IPS-18a (cell line): Measurements from ENCODE around the gene KIAA0513.

Experiments
- H3K27ac ChIP-seq: one replicate; pipeline ENCODE4 v1.5.1; 2013; ENCODE audit warnings: low read length
- H3K27me3 ChIP-seq: one replicate; pipeline ENCODE4 v1.6.1; 2013; ENCODE audit warnings: mild to moderate bottlenecking, low read length; ENCODE audit not compliant: control insufficient read depth, insufficient read depth
- H3K36me3 ChIP-seq: one replicate; pipeline ENCODE4 v1.6.1; 2013; ENCODE audit warnings: low read depth, low read length; ENCODE audit not compliant: control insufficient read depth
- H3K4me1 ChIP-seq: one replicate; pipeline ENCODE4 v1.6.1; 2013; ENCODE audit warnings: low read depth, low read length; ENCODE audit not compliant: control insufficient read depth
- H3K4me3 ChIP-seq: one replicate; pipeline ENCODE4 v1.5.1; 2013; ENCODE audit warnings: low read length
- H3K9ac ChIP-seq: one replicate; pipeline ENCODE4 v1.6.1; 2013; ENCODE audit warnings: mild to moderate bottlenecking, low read length, moderate library complexity
- H3K9me3 ChIP-seq: one replicate; pipeline ENCODE4 v1.6.1; 2013; ENCODE audit warnings: low read depth, low read length; ENCODE audit not compliant: control insufficient read depth

Gene KIAA0513

GRCh38 chr16:85127379-85127723 lies 99.8 kb downstream of the KIAA0513 start:
- no peaks in the 10 kb centered on the region for H3K36me3 ChIP-seq
- no peaks in the 10 kb centered on the region for H3K27me3 ChIP-seq
- H3K4me3 ChIP-seq = no peak overlapping the region
- no peak overlapping the region for H3K9ac ChIP-seq
- peaks cover 6% of the 10 kb centered on the region for H3K4me1 ChIP-seq
- no peak overlapping the region for H3K27ac ChIP-seq
- no peaks in the 10 kb centered on the region for H3K9me3 ChIP-seq

- no peak overlapping the region for H3K9ac ChIP-seq
- no peaks in the 10 kb centered on the region for H3K36me3 ChIP-seq
- no peak overlapping the region for H3K4me3 ChIP-seq
- peaks cover 6% of the 10 kb centered on the region for H3K4me1 ChIP-seq
- no peak overlapping the region for H3K27ac ChIP-seq
- no peaks in the 10 kb centered on the region for H3K9me3 ChIP-seq
- no peaks in the 10 kb centered on the region for H3K27me3 ChIP-seq
Observed at GRCh38 chr16:85128079-85128837, 100.7 kb downstream of the KIAA0513 start.

DNA sequence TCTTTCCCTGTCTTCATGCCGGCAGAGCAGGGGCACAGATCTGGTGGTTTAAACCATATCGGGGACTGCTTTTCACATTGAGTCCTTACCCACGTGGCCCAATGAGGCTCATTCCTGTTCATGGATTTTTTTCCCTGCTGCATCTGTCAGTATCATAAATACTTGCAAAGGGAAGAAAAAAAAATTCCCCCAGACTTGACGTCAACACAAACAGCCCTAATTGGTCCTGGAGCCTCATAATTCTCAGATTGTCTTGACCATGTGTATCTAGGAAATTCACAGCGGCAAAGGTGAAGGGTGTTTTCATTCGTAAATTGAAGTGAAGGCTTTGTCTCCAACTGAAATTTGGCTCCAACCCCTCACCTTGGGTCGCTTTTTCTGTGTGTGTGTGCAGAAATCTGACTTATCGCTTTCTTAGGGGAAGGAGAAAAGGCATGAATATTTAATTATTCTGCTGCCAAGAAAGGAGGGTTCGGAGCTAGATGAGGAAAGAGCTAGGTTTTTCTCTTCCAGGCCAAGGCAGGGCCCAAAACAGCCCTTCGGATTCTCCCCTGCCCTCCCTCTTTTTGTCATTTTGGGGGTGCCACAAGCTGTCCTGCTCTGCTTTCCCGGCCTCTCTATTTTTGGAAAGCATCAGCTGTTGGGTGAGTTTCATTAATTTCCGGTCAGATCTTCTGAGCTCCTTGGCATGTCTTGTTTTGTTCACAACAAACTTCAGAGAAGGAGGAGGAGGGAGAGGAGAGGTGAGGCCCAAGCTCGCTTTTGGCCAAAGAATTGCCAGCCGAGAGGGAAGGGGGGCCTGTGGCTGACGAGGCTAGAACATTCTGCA lies 102.5 kb downstream of the KIAA0513 start:
- Histone ChIP-seq H3K9me3 (no peaks in the 10 kb centered on the region), H3K27me3 (no peaks in the 10 kb centered on the region), H3K36me3 (no peaks in the 10 kb centered on the region), H3K4me3 (no peak overlapping the region), H3K4me1 (peaks cover 6% of the 10 kb centered on the region), H3K9ac (no peak overlapping the region), H3K27ac (no peak overlapping the region)

DNA sequence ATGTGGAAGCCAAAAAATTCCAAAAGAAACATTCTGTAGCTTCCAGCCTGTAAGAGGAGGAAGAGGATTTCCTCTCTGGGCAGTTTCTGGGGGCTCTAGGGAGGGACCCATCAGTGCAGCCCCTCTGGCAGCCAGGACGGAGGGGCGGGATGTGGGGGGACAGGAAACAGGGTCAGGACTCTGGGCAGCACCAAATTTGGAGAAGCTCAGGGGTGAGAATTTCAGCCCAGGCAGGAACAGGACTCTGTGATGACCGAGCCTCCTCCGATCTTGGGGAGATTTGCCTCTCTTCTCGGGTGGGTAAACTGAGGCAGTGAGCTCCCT lies 103.1 kb downstream of the KIAA0513 start:
- Histone ChIP-seq H3K27me3 (no peaks in the 10 kb centered on the region), H3K36me3 (no peaks in the 10 kb centered on the region), H3K27ac (no peak overlapping the region), H3K9ac (no peak overlapping the region), H3K4me1 (peaks cover 6% of the 10 kb centered on the region), H3K9me3 (no peaks in the 10 kb centered on the region), H3K4me3 (no peak overlapping the region)

DNA sequence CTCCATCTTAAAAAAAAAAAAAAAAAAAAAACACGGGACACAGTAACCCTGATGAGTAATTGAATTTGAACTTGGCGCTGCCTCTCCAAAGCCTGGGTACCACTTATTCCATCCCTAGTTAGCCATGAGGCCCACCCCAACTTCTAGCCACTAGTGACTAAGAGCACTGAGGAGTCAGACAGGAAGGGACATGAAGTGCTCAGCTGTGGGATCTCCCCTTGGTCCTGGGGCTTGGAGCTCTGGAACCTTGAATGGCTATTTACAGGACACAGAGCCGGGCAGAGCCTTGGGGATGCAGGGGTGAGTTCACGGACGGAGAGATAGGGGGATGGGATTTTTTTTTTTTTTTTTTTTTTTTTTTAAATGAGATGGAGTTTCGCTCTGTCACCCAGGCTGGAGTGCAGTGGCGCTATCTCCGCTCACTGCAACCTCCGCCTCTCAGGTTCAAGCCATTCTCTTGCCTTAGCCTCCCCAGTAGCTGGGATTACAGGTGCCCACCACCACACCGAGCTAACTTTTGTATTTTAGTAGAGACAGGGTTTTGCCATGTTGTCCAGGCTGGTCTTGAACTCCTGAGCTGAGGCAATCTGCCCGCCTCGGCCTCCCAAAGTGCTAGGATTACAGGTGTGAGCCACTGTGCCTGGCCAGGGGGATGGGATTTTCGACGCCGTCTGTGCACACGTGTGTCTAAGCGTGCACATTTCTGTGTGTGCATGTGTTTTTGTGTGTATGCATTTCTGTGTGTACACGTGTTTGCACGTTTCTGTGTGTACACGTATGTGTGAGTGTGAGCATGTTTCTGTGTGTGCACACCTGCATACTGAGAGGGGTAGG lies 105.1 kb downstream of the KIAA0513 start:
- no peaks in the 10 kb centered on the region for H3K9me3 ChIP-seq
- H3K4me3 ChIP-seq = no peak overlapping the region
- no peaks in the 10 kb centered on the region for H3K36me3 ChIP-seq
- H3K27ac ChIP-seq = no peak overlapping the region
- no peaks in the 10 kb centered on the region for H3K27me3 ChIP-seq
- no peaks in the 10 kb centered on the region for H3K4me1 ChIP-seq
- no peak overlapping the region for H3K9ac ChIP-seq

- Histone ChIP-seq H3K27me3 (no peaks in the 10 kb centered on the region), H3K36me3 (no peaks in the 10 kb centered on the region), H3K9ac (no peak overlapping the region), H3K4me1 (no peaks in the 10 kb centered on the region), H3K9me3 (no peaks in the 10 kb centered on the region), H3K27ac (no peak overlapping the region), H3K4me3 (no peak overlapping the region)
Observed at GRCh38 chr16:85133290-85133599, 105.7 kb downstream of the KIAA0513 start.

DNA sequence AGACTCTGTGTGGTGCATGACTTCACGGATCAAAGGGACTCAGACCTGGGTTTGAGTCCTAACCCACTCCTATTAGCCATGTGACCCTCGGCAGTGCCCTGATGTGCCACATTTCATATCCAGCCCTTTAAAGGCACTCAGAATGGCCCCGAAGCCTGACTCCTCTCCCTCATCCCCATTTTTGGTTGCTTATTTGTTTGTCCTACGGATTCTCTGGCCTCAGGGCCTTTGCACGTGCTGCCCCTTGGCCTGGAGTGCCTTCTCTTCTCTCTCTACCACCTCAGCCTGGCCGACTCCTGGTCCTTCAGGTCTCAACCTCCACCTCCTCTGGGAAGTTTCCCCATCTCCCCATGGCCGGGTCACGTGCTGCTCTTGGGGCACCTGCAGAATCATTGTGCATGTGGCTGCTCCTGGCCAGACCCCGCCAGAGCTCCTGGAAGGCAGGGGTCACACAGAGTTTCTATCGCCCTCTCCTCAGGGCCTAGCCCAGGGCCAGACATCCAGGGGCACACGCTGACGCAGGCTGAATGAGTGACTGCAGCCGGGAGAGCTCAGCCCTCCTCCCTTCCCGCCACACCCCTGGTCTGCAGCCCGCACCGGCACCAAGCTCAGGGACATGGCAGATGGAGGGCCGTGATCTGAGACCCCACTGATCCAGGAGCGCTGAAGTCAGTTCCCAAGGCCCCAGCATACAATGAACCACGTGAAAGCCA lies 106.6 kb downstream of the KIAA0513 start:
- H3K9ac ChIP-seq = no peak overlapping the region
- H3K4me3 ChIP-seq = no peak overlapping the region
- no peaks in the 10 kb centered on the region for H3K27me3 ChIP-seq

DNA sequence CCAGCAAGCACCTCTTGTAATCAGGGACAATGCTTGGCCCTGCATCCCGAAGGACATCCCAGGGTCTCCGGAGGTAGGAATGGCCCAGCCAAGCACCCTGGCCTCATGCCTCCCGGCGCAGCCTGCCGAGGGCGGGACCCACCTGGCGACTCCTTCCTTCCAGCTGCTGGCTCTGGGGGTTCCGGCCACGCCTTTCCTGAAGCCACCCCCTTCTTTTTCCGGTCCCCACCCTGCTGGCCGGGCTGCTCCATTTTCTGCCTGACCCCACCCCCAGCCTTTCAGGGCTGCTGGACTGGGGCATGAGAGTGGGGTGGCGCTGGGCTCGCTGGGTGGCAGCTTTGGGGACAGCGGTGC lies 107.2 kb downstream of the KIAA0513 start:
- Histone ChIP-seq H3K36me3 (no peaks in the 10 kb centered on the region), H3K9ac (no peak overlapping the region), H3K27ac (no peak overlapping the region), H3K27me3 (no peaks in the 10 kb centered on the region), H3K4me1 (no peaks in the 10 kb centered on the region), H3K4me3 (no peak overlapping the region), H3K9me3 (no peaks in the 10 kb centered on the region)

More for the DNA sequence above, 106.6 kb downstream of the KIAA0513 start:
- no peaks in the 10 kb centered on the region for H3K4me1 ChIP-seq
- H3K27ac ChIP-seq = no peak overlapping the region
- no peaks in the 10 kb centered on the region for H3K9me3 ChIP-seq
- H3K36me3 ChIP-seq = no peaks in the 10 kb centered on the region

DNA sequence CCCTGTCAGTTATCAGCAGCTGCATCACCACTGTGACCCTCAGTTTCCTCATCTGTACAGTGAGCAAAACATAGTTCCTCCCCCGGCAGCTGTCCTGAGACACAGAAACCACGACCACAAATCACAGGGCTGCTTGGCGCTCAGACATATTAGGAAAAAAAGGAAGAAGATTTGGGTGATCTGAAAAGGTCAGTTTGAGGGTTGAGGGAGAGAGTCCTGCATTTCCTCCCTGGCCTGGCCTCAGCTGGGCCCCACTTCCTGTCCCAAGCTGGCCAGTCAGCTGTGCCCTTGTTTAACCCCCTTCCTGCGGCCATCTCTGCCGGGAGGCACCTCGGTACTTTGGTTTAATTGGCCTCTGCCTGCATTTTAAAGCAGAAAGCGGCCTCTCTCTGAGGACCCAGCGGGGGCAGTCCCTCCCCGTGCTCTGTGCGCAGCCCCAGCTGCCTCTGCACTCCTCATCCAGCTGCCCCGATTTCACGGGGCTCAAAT lies 108.7 kb downstream of the KIAA0513 start:
- H3K4me1 ChIP-seq = no peaks in the 10 kb centered on the region
- no peak overlapping the region for H3K9ac ChIP-seq
- no peak overlapping the region for H3K27ac ChIP-seq
- H3K36me3 ChIP-seq = no peaks in the 10 kb centered on the region
- no peak overlapping the region for H3K4me3 ChIP-seq
- H3K27me3 ChIP-seq = no peaks in the 10 kb centered on the region
- H3K9me3 ChIP-seq = no peaks in the 10 kb centered on the region

DNA sequence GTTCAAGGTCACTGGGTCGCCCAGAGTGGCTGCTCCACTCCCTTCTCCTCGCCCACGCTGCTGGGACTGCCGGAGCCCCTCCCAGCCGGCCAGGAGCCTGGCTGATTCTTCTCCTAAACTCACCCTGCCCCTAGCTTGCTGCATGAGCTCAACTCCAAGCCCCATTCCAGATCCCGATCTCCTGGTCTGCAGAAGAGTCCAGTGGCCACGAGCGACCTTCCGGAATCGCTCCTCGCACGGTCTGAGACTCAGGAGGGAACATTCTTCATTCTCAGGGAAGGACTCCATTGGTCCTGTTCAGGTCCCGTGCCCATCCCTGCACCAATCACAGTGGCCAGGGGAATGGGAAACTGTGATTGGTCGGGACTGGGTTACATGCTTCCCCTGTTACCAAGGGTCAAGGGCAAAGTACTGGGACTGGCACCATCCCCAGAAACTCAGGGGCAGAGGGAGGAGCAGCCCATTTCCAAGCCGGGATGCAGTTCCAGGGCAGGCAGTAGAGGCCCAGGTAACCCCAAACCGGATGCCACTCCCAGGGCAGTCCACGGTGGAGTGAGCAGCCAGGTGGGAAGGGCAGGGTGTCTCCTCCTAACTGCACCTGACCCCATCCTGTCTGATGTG lies 109.2 kb downstream of the KIAA0513 start:
- H3K9me3 ChIP-seq = no peaks in the 10 kb centered on the region
- H3K36me3 ChIP-seq = no peaks in the 10 kb centered on the region
- no peaks in the 10 kb centered on the region for H3K27me3 ChIP-seq
- no peak overlapping the region for H3K9ac ChIP-seq
- no peak overlapping the region for H3K4me3 ChIP-seq
- no peak overlapping the region for H3K27ac ChIP-seq
- no peaks in the 10 kb centered on the region for H3K4me1 ChIP-seq
